Left lobe of liver (tissue), 2 donors: ENCODE measurements around the gene CASP5. TPM values are rescaled to one million over a fixed set of nuclear protein-coding genes. Genes with fewer than 3 reads are reported as not detected.
A peak's percentile ranks its signal among the peaks of the same experiment; 100 is the strongest.
"Not testable (repeated sequence)": the region's sequence is repeated elsewhere in the genome, so short reads cannot be mapped to it uniquely, and the experiment has no call there.

Experiments
- ATAC-seq: fragments of 200-7000 bp; cut with Tn5 transposase; one replicate; pipeline ENCODE4 v1.9.1; 2020; ENCODE audit warnings: mild to moderate bottlenecking, moderate library complexity
- DNase-seq: peaks from one replicate; pipeline ENCODE4 v3.0.0-alpha.2; 2020; ENCODE audit warnings: low spot score
- total RNA-seq: library from RNA; stranded (reverse); gene quantifications from one replicate; pipeline ENCODE4 v1.2.1, GENCODE V29; 2021
- donor health status: DM: no; HTN: no; CAD: no; lungs with moderate emphysema.
- donor health status: DM: no; HTN: yes; CAD: no.

CASP5 gene
- total RNA-seq: not detected

- ATAC-seq (peak; percentile 15), DNase-seq (no peak)
These were observed at the start of gene CASP5 for GRCh38 chr11:105023003-105023402. Gene CASP5, minus strand, starts transcription at chr11:105023168. Its CDS starts 32 bp downstream, at chr11:105023136.

- DNase-seq, ATAC-seq: not testable (repeated sequence)
These were observed 49.1 kb upstream of the CASP5 start for GRCh38 chr11:105072080-105072479.

DNA sequence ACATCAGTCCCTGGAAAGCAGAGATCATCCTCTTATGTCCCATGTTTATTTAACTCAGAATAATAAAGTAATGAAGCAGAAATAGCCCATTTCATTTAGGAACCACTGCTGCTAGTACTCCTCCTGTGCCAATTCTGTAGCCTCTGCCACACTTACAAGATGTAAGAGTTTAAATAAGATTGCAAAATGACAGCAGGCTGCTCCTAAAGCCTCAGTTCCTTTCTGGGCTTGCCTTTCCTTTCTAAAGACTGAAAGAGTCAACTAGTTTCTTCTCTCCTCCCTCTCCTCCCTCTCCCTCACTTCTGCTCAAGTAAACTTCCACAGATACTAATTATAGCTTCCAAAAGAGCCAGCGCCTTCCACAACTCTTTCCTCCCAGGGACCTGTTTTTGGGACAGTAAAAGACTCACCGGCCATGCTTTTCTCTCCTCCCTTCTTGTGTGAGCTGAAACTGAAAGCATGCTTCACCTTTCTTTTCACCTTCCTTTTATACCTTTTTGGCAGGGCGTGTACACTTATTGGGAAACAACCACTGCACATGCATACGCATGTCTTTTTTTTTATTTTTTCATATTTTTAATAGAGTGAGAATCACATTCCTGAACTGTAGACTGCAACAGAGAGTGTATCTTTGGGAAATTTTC, 48.2 kb upstream of the CASP5 start:
- ATAC-seq: no peak

DNA sequence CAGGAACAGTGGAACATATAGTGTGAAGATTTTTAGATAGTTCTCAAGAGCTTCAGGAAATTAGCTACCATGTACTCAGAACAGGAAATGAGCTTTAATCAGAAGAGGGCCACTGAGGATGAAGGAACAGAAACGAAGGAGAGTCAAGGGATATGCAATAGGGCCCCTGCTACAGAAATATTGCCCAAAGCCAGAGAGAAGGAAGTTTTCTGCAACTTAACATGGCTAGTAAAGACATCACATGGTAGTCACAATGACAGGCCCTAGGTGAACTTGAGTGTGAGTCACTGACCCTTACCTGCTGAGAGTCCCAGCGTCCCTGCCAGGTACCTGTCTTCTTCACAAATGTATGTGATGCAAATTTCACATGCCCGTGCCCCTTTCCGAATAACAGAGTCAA, 47.3 kb upstream of the CASP5 start:
- ATAC-seq: no peak
- no peak for DNase-seq

More for the DNA sequence above, 48.2 kb upstream of the CASP5 start:
- no peak for DNase-seq

DNA sequence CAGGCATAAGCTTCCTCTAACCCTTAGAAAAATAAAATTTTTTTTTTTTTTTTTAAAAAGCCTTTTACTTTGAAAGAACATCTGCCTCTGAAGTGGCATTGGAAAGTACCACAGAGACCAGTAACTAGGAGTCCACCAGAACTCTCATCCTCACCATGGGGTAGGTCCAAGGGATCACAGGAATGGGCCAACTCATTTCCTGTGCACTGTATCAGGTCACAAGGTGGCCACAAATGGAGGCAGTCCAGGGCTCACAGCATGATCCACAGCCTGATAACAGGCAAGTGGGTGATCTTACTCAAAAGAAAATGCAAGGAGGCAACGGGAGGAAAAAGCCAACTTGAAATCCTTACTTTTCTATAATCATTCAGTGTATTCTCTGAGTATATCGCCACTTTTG, 46.8 kb upstream of the CASP5 start:
- DNase-seq, ATAC-seq: not testable (repeated sequence)

DNA sequence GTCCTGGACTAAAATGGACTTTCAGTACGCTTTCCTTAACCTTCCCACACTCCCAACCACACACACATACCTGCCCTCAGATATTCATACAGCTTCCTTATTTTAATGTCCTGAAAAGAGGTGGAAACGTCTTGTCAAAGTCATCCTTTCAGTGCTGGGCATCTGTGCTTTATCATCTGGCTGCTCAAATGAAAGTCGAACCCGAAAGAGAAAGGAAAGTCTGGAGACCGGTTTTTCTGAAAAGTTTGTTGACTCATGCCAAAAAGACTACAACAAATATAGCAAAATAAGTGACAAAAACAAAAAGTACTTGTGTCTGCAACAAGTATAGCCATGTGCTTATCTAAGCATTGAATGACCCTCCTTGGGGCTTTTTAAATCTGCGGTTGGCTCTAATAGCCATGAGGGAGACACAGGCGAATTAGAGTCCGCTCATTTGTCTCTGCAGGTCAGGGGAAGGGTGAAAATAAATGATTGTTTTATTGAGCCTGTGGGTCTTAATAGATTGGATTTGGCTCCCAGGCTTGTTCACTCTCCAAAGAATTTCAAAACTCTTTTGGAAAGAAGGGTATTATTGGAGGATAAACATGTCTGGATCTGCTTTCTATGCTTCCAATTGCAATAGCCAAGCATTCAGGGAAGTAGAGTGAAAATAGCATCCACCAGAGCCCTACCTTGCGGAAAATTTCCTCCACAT, 40.4 kb upstream of the CASP5 start:
- DNase-seq, ATAC-seq: not testable (repeated sequence)

- DNase-seq (no peak), ATAC-seq (no peak)
These were observed 34.5 kb upstream of the CASP5 start for GRCh38 chr11:105057432-105057831.

GRCh38 chr11:105056446-105056845, 33.5 kb upstream of the CASP5 start:
- ATAC-seq (no peak), DNase-seq (no peak)

- ATAC-seq: no peak
- no peak for DNase-seq
These were observed 31.9 kb upstream of the CASP5 start for GRCh38 chr11:105054723-105055493.

- ATAC-seq (no peak), DNase-seq (no peak)
These were observed 29.5 kb upstream of the CASP5 start for GRCh38 chr11:105052487-105052886.

GRCh38 chr11:105051559-105051958, 28.6 kb upstream of the CASP5 start:
- DNase-seq (no peak), ATAC-seq (no peak)

DNA sequence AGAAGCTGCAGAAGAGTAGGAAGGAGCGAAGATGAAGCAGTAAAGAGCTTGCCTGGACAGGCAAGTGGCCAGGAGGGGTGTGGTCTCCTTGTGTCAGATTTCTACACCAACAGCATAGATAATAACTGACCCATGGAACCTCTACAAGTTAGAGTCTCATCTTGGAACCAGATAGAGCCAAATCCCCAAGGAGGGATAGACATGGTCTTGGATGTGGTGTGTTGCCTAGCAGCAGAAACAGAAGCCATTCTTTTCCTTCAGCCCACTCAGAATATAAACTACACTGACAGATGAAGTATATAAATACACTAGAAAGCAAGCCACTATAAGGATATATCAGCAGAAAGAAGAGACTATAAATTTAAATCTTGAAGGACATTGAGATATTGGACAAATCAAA, 26.5 kb upstream of the CASP5 start:
- no peak for ATAC-seq
- DNase-seq: no peak

DNA sequence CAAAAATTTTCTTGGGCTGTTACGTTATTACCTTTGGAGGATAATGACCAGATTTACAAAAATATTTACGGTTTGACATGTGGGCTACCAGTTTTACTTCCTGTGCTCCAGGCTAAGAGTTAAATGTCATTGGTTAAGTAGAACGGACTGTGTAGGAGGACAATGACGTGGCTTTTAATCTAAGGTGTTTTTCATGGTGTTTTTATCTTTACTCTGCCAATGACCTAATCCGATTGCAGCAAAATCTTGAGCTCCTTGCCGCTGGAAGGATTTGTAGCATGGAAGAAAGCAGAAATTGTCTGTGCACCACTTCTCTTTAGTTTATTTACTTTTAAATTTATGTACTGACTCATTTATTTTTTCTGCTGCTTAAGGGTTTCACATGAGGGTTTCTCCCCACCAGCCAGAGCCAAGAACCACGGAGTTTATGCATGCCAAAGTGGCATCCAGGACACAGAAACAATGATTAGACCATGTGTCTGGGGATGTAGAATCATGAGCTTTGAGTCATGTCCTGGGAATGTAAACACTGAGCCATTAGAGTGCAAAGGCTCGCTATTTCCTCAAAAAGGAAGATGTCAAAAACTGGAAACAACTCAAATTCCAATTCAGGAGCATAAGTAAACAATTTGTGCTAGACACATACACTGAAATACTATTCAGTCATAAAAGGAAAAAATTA, 24.1 kb upstream of the CASP5 start:
- ATAC-seq (peak; percentile 54), DNase-seq (no peak)

- DNase-seq (no peak), ATAC-seq (peak; percentile 26)
These were observed 22.8 kb upstream of the CASP5 start for GRCh38 chr11:105045676-105046296.

DNA sequence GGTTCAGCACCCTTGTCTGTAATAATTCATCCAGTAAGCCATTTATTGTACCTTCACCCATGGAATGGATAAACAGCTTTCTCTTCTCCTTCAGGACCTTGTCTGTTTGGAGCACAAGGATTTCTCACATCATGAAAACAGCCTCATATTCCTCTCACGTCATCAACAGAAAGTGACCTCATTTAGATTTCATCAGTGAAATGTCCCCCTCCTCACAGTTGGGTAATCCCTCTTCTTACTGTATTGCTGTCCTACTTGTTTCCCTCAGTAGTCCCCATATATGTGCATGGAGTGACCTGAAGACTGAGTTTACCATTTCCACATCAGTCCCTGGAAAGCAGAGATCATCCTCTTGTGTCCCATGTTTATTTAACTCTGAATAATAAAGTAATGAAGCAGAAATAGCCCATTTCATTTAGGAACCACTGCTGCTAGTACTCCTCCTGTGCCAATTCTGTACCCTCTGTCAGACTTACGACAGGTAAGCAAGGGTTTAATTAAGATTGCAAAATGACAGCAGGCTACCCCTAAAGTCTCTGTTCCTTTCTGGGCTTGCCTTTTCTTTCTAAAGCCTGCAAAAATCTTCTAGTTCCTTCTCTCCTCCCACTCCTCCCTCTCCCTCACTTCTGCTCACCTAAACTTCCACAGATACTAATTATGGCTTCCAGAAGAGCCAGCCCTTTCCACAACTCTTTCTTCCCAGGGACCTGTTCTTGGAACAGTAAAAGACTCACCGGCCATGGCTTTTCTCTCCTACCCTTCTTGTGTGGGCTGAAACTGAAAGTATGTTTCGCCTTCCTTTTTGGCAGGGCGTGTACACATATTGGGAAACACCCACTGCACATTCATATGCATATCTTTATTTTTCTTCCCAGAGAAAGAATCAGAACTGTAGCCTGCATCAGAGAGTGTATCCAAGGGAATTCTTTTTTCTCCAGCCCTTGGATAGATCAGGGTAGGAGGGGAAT, 21.9 kb upstream of the CASP5 start, which contains the start of gene CARD16:
TSS of gene CARD16 (minus strand) at position 779 of the 968 bp plus-strand sequence. CDS start at position 741, 38 bp downstream.
- not testable (repeated sequence) for DNase-seq
- peak; percentile 91 for ATAC-seq

GRCh38 chr11:105042178-105042577, 19.2 kb upstream of the CASP5 start:
- DNase-seq (no peak), ATAC-seq (no peak)

- no peak for DNase-seq
- ATAC-seq: no peak
These were observed 17.7 kb upstream of the CASP5 start for GRCh38 chr11:105040703-105041102.

DNA sequence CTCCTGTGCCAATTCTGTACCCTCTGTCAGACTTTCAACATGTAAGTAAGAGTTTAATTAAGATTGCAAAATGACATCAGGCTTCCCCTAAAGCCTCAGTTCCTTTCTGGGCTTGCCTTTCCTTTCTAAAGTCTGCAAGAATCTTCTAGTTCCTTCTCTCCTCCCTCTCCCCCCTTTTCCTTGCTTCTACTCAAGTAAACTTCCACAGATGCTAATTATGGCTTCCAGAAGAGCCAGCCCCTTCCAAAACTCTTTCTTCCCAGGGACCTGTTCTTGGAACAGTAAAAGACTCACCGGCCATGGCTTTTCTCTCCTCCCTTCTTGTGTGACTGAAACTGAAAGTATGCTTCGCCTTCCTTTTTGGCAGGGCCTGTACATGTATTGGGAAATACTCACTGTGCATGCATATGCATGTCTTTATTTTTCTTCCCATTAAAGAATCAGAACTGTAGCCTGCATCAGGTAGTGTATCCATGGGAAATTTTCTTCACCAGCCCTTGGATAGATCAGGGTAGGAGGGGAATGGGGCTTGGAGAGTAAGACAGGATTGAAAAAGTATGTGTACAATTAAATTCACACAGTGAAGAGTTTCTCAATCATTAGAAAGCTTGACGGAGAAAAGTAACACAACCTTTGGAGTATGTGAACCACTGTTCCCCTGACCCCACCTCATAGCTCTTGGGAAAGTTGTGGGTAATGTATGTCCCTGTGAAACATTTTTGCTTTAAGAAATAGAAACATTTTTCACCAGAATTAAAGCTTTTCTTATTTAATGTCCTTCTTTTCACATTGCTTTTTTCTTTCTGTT, 12.0 kb upstream of the CASP5 start, which contains the start of gene CASP1:
TSS of gene CASP1 (minus strand) at position 332 of the 808 bp plus-strand sequence. CDS start at position 301, 31 bp downstream.
- peak; percentile 59 for DNase-seq
- peak; percentile 93 for ATAC-seq
